LNCaP clone FGC (cell line): ENCODE results near the gene MT1F.

Experiments used
- DNase-seq: peaks from one replicate; pipeline ENCODE4 v3.0.0-alpha.2; 2011; ENCODE audit warnings: low read depth
- H3K4me3 ChIP-seq: 2 replicates; pipeline ENCODE4 v1.5.1; 2011; ENCODE audit warnings: mild to moderate bottlenecking, low read depth, low read length, control low read depth
- TF ChIP-seq, protein P1 (sequence below): IDR thresholded peaks from 2 replicates; pipeline ENCODE4 v1.5.1; 2012; ENCODE audit warnings: mild to moderate bottlenecking; ENCODE audit not compliant: control insufficient read depth, insufficient read depth; ENCODE audit errors: extremely low read depth

Gene MT1F

DNA sequence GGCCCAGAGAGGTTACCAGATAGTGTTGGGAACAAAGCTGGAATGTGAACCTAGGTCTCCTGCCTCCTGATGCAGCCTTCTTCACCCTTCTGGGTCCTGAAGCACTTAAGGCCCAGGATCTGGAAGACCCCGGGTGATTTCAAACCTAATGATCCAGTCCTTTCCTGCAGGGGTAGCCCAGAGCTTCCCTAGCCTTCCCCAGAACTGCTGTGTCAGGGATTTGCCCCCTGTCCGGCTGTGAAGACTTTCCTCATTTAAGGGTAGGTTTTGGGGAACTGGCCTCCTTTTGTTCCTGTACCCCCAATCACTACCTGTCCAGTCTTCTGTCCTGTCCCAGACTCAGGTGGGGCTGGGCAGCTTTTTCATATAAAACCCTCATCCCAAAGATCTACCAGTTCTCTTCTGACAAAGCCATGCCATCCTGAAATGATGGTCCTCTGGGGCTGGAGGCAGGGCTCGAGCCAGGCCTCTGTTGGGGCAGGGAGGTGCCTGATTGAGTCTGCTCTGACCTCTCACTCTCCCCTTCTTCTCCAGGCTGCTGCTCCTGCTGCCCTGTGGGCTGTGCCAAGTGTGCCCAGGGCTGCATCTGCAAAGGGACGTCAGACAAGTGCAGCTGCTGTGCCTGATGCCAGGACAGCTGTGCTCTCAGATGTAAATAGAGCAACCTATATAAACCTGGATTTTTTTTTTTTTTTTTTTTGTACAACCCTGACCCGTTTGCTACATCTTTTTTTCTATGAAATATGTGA lies 25.8 kb downstream of the MT1F start:
- TF ChIP-seq, protein P1, sequence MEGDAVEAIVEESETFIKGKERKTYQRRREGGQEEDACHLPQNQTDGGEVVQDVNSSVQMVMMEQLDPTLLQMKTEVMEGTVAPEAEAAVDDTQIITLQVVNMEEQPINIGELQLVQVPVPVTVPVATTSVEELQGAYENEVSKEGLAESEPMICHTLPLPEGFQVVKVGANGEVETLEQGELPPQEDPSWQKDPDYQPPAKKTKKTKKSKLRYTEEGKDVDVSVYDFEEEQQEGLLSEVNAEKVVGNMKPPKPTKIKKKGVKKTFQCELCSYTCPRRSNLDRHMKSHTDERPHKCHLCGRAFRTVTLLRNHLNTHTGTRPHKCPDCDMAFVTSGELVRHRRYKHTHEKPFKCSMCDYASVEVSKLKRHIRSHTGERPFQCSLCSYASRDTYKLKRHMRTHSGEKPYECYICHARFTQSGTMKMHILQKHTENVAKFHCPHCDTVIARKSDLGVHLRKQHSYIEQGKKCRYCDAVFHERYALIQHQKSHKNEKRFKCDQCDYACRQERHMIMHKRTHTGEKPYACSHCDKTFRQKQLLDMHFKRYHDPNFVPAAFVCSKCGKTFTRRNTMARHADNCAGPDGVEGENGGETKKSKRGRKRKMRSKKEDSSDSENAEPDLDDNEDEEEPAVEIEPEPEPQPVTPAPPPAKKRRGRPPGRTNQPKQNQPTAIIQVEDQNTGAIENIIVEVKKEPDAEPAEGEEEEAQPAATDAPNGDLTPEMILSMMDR, result no peak

DNA sequence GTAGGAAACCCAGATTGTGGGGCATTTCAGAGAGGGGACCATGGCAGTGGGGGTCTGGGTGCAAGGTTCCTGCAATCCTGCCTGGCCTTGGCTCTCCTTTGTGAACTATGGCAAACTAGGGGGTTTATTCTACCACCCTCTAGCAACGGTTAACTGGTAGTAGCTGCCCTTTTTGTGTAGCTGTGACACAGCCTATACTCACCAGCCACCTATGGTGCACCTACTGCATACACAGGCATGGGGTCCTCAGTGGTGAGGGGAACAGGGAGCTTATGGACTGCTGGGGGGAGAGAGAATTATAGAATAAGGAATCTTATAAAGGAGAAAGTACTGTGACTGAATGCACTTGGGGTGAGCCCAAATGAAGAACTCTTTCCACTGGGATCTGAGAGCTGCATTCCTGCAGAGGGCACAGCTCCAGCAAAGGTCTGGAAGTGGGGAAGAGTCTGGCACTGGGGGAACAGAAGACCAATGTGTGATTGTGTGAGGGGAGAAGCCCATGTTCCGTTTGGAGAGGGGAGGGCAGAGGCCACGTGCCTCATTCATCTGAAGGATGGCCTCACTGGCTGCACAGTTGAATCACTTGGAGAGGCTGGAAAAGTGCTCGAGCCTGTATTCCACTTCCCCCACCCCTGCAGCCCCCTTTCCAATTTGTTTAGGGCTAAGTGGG lies 26.6 kb downstream of the MT1F start:
- no peak overlapping the region for H3K4me3 ChIP-seq
- DNase-seq, result no peak
- TF ChIP-seq, protein P1, result no peak

More for the DNA sequence above, 25.8 kb downstream of the MT1F start:
- peak overlapping the region; percentile 74 for H3K4me3 ChIP-seq
- DNase-seq, result no peak

DNA sequence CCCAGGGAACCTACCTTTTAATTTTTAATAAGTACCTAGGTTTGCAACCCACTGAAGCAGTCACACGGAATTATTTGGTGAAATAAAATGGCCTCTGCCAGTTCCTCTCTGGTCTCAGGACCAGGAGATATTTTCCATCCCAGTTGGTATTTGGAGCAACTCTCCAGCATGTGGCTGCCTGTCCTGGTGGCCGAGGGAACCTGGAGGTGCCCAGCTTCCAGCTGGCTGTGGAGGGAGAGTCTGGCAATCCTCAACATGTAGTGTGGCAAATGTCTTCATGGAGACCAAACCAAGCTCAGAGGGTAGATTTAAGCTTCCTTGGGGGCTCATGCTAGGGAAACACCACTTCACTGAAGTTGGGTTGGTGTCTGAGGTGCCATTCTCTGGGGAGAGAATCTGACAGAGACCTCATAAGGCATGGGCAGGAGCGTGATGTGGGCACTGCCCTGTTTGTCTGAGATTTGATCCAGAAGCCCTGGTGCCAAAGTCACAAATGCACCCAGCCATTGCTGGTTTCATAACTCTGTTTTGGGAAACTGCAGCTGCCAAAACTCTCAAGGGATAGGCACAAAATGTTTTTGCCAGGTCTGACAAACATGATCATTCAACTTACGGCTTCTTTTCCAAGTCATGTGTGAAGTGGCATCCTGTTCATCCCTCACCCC lies 27.3 kb downstream of the MT1F start:
- DNase-seq, result no peak
- TF ChIP-seq, protein P1, result no peak
- H3K4me3 ChIP-seq, result no peak overlapping the region

DNA sequence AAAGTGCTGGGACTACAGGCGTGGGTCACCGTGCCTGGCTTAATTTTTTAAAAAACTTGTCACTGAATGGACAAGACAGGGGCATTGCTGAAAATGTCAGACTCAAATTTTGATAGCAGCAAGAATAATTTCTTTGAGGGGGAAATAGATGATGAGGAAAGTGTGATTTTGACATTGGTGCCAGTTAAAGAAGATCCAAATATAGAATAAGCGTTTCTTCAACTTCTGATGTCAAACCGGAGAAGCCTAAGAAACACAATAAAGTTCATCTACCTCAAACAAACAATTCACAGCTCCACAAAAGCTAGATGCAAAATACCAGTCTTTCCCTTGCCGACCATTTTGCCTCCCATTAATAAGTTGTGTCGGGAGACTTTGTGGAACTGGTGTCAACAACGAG lies 29.0 kb downstream of the MT1F start:
- DNase-seq, result no peak
- H3K4me3 ChIP-seq, result no peak overlapping the region
- TF ChIP-seq, protein P1, result no peak

DNA sequence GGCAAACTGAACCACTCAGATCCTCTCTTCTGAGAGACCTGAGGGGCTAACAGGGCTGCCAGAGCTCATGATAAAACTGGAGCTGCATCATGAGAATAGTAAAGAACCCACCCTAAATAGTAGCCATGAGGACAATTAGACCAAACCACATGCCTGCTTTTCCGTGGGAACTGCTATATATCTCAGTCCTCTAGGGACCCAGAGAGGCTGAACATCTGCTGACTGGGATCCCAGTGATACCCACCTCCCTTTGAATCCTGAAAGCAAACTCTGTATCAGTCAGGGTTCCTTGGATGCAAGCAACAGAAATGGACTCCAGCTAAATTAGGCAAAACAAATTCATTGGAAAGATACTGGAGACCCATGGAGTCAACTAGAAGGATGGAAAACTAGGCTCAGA lies 31.0 kb downstream of the MT1F start:
- no peak overlapping the region for H3K4me3 ChIP-seq
- TF ChIP-seq, protein P1, result no peak
- no peak for DNase-seq

DNA sequence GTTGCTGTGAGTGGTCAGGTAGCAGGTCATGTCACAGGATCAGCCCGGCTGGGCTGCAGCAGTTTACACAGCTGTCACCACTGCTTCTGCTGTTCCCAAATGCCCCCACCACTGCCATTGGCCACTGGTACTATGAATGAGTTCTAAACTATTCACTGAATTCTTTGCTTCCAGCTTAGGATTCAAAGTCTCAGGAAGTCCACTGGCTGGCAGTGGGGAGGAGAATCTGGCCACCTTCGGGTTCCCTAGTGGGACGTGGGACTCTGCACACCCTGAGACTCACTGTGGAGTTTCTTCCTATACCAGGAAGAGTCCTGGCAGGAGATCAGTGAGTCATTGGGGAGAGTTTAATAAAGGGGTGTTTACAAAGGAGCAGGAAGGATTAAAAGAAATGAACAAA lies 31.4 kb downstream of the MT1F start:
- H3K4me3 ChIP-seq, result no peak overlapping the region
- no peak for DNase-seq
- TF ChIP-seq, protein P1, result no peak
